B cell (primary cell): Measurements from ENCODE around the gene TOGARAM2. TPM values are rescaled to one million over a fixed set of nuclear protein-coding genes. Genes with fewer than 3 reads are reported as not detected.

Source experiments
- ATAC-seq: fragments of 200-7000 bp; cut with Tn5 transposase; one replicate; pipeline ENCODE4 v1.10.0; 2021; ENCODE audit warnings: low read depth, mild to moderate bottlenecking, moderate number of reproducible peaks, moderate library complexity
- CTCF ChIA-PET: fragments of 350-600 bp; sonication (Branson Sonifier 250); formaldehyde crosslinking; loops from one replicate; lab custom pipeline; 2021; ENCODE audit warnings: antibody characterized with exemption, inconsistent platforms; lab: Charles Lee
- POLR2A ChIA-PET: fragments of 350-600 bp; sonication (Branson Sonifier 250); formaldehyde crosslinking; loops from one replicate; lab custom pipeline; 2021; ENCODE audit warnings: antibody characterized with exemption; lab: Charles Lee
- DNase-seq: peaks from one replicate; pipeline ENCODE4 v3.0.0; 2013
- H2AFZ ChIP-seq: 2 replicates; pipeline ENCODE4 v1.6.1; 2012; ENCODE audit warnings: mild to moderate bottlenecking, low read depth, low read length; ENCODE audit not compliant: insufficient read depth, poor library complexity, severe bottlenecking
- H3K27ac ChIP-seq, 2 donors: 1 replicate in 1 of 2; 2 replicates in 1 of 2; pipeline ENCODE4 v1.5.1; 2012 to 2013; ENCODE audit warnings: low read length in 2 of 2, mild to moderate bottlenecking in 2 of 2, moderate library complexity in 1 of 2
- H3K27me3 ChIP-seq, 4 experiments: fragments of 200-600 bp in 1 of 4; sonication (generic) in 1 of 4; replicated peaks in 1 of 4; 1 replicate in 2 of 4; 2 replicates in 2 of 4; pipeline versions ENCODE4 v1.6.1 to v1.7.0; 2013 to 2016; ENCODE audit warnings: low read length in 3 of 4, mild to moderate bottlenecking in 2 of 4, mixed read lengths in 1 of 4, moderate library complexity in 1 of 4; ENCODE audit not compliant: insufficient read depth in 4 of 4, control insufficient read depth in 3 of 4; ENCODE audit errors: control extremely low read depth in 1 of 4
- H3K36me3 ChIP-seq, 2 experiments: replicated peaks in 1 of 2; 1 replicate in 1 of 2; 2 replicates in 1 of 2; pipeline versions ENCODE4 v1.6.1 to v1.7.1; 2013; ENCODE audit warnings: low read length in 1 of 2; ENCODE audit not compliant: insufficient read depth in 2 of 2, control insufficient read depth in 1 of 2; ENCODE audit errors: control extremely low read depth in 1 of 2, extremely low read depth in 1 of 2
- H3K4me1 ChIP-seq, 2 donors: fragments of 200-600 bp in 1 of 2; sonication (generic) in 1 of 2; 1 replicate in 1 of 2; 2 replicates in 1 of 2; pipeline versions ENCODE4 v1.5.1 to v1.6.1; 2013 to 2017; ENCODE audit warnings: low read length in 2 of 2; ENCODE audit not compliant: control insufficient read depth in 2 of 2, insufficient read depth in 2 of 2
- H3K4me2 ChIP-seq: replicated peaks from 2 replicates; pipeline ENCODE3; 2012; ENCODE audit warnings: mild to moderate bottlenecking, low read depth, low read length; ENCODE audit not compliant: poor library complexity, severe bottlenecking
- H3K4me3 ChIP-seq, 5 experiments: fragments of 200-600 bp in 1 of 5; sonication (generic) in 1 of 5; 1 replicate in 3 of 5; 2 replicates in 2 of 5; pipeline versions ENCODE4 v1.5.1 to v1.7.0; 2011 to 2016; ENCODE audit warnings: low read length in 4 of 5, mild to moderate bottlenecking in 4 of 5, low read depth in 2 of 5, control low read depth in 1 of 5, moderate library complexity in 1 of 5; ENCODE audit not compliant: insufficient read depth in 1 of 5; ENCODE audit errors: control extremely low read depth in 1 of 5, extremely low read depth in 1 of 5
- H3K79me2 ChIP-seq: fragments of 200-600 bp; sonication (generic); one replicate; pipeline ENCODE4 v1.6.0; 2016; ENCODE audit warnings: low read length; ENCODE audit not compliant: control insufficient read depth, insufficient read depth
- H3K9ac ChIP-seq: fragments of 200-600 bp; sonication (generic); 2 replicates; pipeline ENCODE4 v1.6.1; 2017; ENCODE audit warnings: mild to moderate bottlenecking, low read length, moderate library complexity
- H3K9me3 ChIP-seq, 3 donors: one replicate each; pipeline versions ENCODE4 v1.6.1 to v1.7.1; 2013; ENCODE audit warnings: low read length in 2 of 3; ENCODE audit not compliant: control insufficient read depth in 2 of 3, insufficient read depth in 1 of 3; ENCODE audit errors: control extremely low read depth in 1 of 3
- H4K20me1 ChIP-seq: 2 replicates; pipeline ENCODE4 v1.6.0; 2012; ENCODE audit warnings: mild to moderate bottlenecking, low read length; ENCODE audit not compliant: insufficient read depth, control insufficient read depth, poor library complexity, severe bottlenecking
- H3K27ac Mint-ChIP-seq: one replicate; pipeline ENCODE4 v1.8.0; 2021; ENCODE audit warnings: mixed read lengths
- H3K27me3 Mint-ChIP-seq: one replicate; pipeline ENCODE4 v1.8.0; 2021; ENCODE audit warnings: mixed read lengths
- H3K4me1 Mint-ChIP-seq: one replicate; pipeline ENCODE4 v1.8.0; 2021; ENCODE audit warnings: mixed read lengths
- H3K4me3 Mint-ChIP-seq: one replicate; pipeline ENCODE4 v1.8.0; 2021; ENCODE audit warnings: mixed read lengths
- H3K9me3 Mint-ChIP-seq: one replicate; pipeline ENCODE4 v1.8.0; 2022; ENCODE audit warnings: mixed read lengths; ENCODE audit not compliant: insufficient read depth
- EZH2 ChIP-seq: IDR thresholded peaks from 2 replicates; pipeline ENCODE4 v1.6.1; 2012; ENCODE audit warnings: borderline replicate concordance, low read depth, mild to moderate bottlenecking, moderate library complexity, low read length; ENCODE audit not compliant: insufficient read depth, poor library complexity, severe bottlenecking
- WGBS: methylation state at CpG from one replicate; pipeline ENCODE4 v1.1.5; 2013; ENCODE audit warnings: missing lambda C conversion rate; ENCODE audit not compliant: insufficient coverage; 5-methylcytosine and 5-hydroxymethylcytosine counted together
- intact Hi-C: fragments of 100-400 bp; cut with micrococcal nuclease; formaldehyde crosslinking; loops from one replicate; pipeline ENCODE4 v1.10.0; 2022
- polyA plus RNA-seq: library from polyadenylated mRNA; depleted of rRNA; stranded (reverse); fragments of >200 nt; gene quantifications from 2 replicates; pipeline ENCODE4 v1.2.3, GENCODE V29; 2012
- total RNA-seq, 2 donors: library from RNA; stranded (reverse); fragments of 120-200 nt in 1 of 2; gene quantifications; 1 replicate in 1 of 2; 2 replicates in 1 of 2; pipeline versions ENCODE4 v1.2.3 to v1.2.4, GENCODE V29; 2013 to 2022
- TF ChIP-seq, protein P1 (sequence below): fragments of 200-600 bp; IDR thresholded peaks from one replicate; pipeline ENCODE4 v1.8.0; 2022; ENCODE audit warnings: antibody characterized with exemption, mild to moderate bottlenecking

Gene TOGARAM2
- total and polyA plus RNA-seq, 2 donors (not counting 1 experiment from before 2014, with no cell fraction given) = 0.25 to 0.61 TPM

DNA sequence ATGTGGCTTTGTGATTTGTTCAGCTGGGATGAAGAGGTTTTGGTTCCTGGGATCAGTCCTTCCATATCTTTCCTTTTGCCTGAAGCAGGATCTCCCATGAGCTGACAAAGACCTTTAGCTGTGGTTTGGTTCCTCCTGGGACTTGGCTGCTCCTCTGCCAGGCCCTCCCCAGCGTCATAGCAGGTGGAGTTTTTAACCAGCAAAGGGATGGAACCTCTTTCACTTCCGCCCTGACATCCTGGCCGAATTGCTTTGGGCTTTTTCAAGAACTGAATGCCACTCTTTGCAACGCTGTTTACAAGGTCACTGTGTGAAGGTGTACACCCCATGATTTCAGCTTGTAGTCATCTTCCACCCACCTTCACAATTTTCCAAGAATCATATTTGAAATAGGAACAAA lies 92.8 kb downstream of the TOGARAM2 start:
- Mint-ChIP-seq H3K27ac (no peak overlapping the region), H3K9me3 (no peaks in the 10 kb centered on the region), H3K27me3 (peaks cover 6% of the 10 kb centered on the region), H3K4me1 (no peaks in the 10 kb centered on the region), H3K4me3 (no peak overlapping the region)
- no peak overlapping the region for H3K4me2 ChIP-seq
- H3K27ac ChIP-seq = no peak overlapping the region
- H3K4me1 ChIP-seq = no peaks in the 10 kb centered on the region
- DNase-seq (no peak), ATAC-seq (no peak)
- H3K27me3 ChIP-seq = no peaks in the 10 kb centered on the region
- no peaks in the 10 kb centered on the region for H3K9me3 ChIP-seq
- WGBS = 33% methylated on average over 2 of the region's 4 CpGs
- H4K20me1 ChIP-seq = no peaks in the 10 kb centered on the region
- H2AFZ ChIP-seq = no peak overlapping the region
- intact Hi-C loops = no loop called here
- no peaks in the 10 kb centered on the region for H3K36me3 ChIP-seq
- TF ChIP-seq, protein P1, sequence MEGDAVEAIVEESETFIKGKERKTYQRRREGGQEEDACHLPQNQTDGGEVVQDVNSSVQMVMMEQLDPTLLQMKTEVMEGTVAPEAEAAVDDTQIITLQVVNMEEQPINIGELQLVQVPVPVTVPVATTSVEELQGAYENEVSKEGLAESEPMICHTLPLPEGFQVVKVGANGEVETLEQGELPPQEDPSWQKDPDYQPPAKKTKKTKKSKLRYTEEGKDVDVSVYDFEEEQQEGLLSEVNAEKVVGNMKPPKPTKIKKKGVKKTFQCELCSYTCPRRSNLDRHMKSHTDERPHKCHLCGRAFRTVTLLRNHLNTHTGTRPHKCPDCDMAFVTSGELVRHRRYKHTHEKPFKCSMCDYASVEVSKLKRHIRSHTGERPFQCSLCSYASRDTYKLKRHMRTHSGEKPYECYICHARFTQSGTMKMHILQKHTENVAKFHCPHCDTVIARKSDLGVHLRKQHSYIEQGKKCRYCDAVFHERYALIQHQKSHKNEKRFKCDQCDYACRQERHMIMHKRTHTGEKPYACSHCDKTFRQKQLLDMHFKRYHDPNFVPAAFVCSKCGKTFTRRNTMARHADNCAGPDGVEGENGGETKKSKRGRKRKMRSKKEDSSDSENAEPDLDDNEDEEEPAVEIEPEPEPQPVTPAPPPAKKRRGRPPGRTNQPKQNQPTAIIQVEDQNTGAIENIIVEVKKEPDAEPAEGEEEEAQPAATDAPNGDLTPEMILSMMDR = no peak
- no peak for TF ChIP-seq EZH2
- H3K4me3 ChIP-seq = no peak overlapping the region
- no peak overlapping the region for H3K9ac ChIP-seq
- ChIA-PET CTCF (interaction anchor here (0.5 kb wide), 1 partner anchor 39 kb away, joined by 3 read pairs; no protein-coding TSS in a partner anchor), POLR2A (no interaction called here)
- no peaks in the 10 kb centered on the region for H3K79me2 ChIP-seq

DNA sequence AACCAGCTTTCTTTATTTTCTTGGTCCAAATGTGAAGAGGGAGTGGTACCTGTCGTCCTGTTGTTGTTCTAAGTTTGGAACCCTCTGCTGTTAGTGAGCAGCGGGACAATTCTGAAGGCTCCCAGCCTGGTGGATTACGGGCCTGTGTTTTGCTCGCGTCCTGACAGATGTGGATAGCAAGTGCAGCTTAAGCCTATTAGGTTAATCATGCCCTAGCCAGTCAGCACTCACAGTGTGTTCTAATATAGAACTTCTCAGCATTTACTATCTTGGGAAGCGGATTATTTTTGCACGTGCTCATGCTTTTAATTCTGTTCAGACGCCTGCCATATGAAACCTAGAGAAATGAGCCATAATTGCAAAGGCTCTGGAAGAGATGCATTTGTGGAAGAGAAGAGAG lies 93.3 kb downstream of the TOGARAM2 start, which contains the start of gene PCARE:
Gene PCARE, minus strand, starts transcription at position 113 of the 400 bp plus-strand sequence. CDS start 262 bp downstream, outside the sequence.
- H3K4me2 ChIP-seq = no peak within 1 kb of the TSS

More for the DNA sequence above, 93.3 kb downstream of the TOGARAM2 start, which contains the start of gene PCARE:
- POLR2A ChIA-PET = no interaction called here
- no peaks in the 10 kb centered on the region for H3K79me2 ChIP-seq
- H3K27me3 ChIP-seq = no peaks in the 10 kb centered on the region
- no peak within 1 kb of the TSS for H3K4me3 ChIP-seq
- no peak within 1 kb of the TSS for H2AFZ ChIP-seq
- H3K4me1 ChIP-seq = no peaks in the 10 kb centered on the region
- CTCF ChIA-PET = no interaction called here
- TF ChIP-seq, protein P1 = no peak
- no peak for TF ChIP-seq EZH2
- H3K9me3 ChIP-seq = peaks cover 0 to 2% (median 0%) of the 10 kb centered on the region in 3 donors
- no peaks in the 10 kb centered on the region for H3K4me1 Mint-ChIP-seq
- H3K4me3 Mint-ChIP-seq = no peak within 1 kb of the TSS
- ATAC-seq (no peak), DNase-seq (no peak)
- H3K27ac Mint-ChIP-seq = no peak within 1 kb of the TSS
- no peaks in the 10 kb centered on the region for H4K20me1 ChIP-seq
- H3K27ac ChIP-seq = no peak within 1 kb of the TSS
- no peaks in the 10 kb centered on the region for H3K9me3 Mint-ChIP-seq
- no peak within 1 kb of the TSS for H3K9ac ChIP-seq
- peaks cover 4% of the 10 kb centered on the region for H3K27me3 Mint-ChIP-seq
- intact Hi-C loops = no loop called here
- H3K36me3 ChIP-seq = no peaks in the 10 kb centered on the region
- 92% methylated on average over 2 of the region's 8 CpGs for WGBS
